ENCODE data around the gene SPATS2.

DNA sequence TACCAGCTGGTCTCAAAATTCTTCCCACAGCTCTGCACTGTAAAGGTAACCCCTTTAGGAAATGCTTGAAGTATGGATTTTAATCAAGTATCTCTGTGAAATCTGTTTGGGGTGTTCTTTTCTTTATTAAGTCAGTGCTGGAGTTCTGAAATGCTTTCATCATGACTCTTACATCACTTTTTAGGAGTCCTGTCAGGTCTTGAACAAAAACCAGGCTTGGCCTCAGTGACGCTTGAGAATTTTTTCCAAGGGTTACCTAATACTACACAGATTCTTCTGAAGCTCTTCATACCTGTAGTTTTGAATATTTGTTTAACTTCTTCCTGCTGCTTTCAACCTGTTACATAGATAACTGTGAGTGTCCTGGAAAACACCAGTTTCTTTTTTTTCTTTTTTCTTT lies 124.6 kb downstream of the SPATS2 start:
- TF ChIP-seq, protein P1, sequence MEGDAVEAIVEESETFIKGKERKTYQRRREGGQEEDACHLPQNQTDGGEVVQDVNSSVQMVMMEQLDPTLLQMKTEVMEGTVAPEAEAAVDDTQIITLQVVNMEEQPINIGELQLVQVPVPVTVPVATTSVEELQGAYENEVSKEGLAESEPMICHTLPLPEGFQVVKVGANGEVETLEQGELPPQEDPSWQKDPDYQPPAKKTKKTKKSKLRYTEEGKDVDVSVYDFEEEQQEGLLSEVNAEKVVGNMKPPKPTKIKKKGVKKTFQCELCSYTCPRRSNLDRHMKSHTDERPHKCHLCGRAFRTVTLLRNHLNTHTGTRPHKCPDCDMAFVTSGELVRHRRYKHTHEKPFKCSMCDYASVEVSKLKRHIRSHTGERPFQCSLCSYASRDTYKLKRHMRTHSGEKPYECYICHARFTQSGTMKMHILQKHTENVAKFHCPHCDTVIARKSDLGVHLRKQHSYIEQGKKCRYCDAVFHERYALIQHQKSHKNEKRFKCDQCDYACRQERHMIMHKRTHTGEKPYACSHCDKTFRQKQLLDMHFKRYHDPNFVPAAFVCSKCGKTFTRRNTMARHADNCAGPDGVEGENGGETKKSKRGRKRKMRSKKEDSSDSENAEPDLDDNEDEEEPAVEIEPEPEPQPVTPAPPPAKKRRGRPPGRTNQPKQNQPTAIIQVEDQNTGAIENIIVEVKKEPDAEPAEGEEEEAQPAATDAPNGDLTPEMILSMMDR (tag by site-specific recombination; IDR thresholded peaks at IDR 0.05) = no peak
- TF ChIP-seq ZNF138 (tag by site-specific recombination; IDR thresholded peaks at IDR 0.05; ENCODE audit: borderline replicate concordance) = no peak
- TF ChIP-seq MYNN (tag by site-specific recombination; IDR thresholded peaks at IDR 0.05; ENCODE audit: borderline replicate concordance) = no peak
- TF ChIP-seq, protein P2, sequence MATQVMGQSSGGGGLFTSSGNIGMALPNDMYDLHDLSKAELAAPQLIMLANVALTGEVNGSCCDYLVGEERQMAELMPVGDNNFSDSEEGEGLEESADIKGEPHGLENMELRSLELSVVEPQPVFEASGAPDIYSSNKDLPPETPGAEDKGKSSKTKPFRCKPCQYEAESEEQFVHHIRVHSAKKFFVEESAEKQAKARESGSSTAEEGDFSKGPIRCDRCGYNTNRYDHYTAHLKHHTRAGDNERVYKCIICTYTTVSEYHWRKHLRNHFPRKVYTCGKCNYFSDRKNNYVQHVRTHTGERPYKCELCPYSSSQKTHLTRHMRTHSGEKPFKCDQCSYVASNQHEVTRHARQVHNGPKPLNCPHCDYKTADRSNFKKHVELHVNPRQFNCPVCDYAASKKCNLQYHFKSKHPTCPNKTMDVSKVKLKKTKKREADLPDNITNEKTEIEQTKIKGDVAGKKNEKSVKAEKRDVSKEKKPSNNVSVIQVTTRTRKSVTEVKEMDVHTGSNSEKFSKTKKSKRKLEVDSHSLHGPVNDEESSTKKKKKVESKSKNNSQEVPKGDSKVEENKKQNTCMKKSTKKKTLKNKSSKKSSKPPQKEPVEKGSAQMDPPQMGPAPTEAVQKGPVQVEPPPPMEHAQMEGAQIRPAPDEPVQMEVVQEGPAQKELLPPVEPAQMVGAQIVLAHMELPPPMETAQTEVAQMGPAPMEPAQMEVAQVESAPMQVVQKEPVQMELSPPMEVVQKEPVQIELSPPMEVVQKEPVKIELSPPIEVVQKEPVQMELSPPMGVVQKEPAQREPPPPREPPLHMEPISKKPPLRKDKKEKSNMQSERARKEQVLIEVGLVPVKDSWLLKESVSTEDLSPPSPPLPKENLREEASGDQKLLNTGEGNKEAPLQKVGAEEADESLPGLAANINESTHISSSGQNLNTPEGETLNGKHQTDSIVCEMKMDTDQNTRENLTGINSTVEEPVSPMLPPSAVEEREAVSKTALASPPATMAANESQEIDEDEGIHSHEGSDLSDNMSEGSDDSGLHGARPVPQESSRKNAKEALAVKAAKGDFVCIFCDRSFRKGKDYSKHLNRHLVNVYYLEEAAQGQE (tag by site-specific recombination; IDR thresholded peaks at IDR 0.05) = no peak
- TF ChIP-seq ZNF311 (tag by site-specific recombination; IDR thresholded peaks at IDR 0.05; ENCODE audit: borderline replicate concordance) = no peak
- no peak for TF ChIP-seq ZFHX2 (tag by site-specific recombination; conservative IDR thresholded peaks at IDR 0.05)
- no peak for TF ChIP-seq HOXA7 (CRISPR knock-in tag; IDR thresholded peaks at IDR 0.05; ENCODE audit: borderline replicate concordance)
- no peak for TF ChIP-seq ZNF214 (tag by site-specific recombination; IDR thresholded peaks at IDR 0.05; ENCODE audit: borderline replicate concordance)
- no peak for TF ChIP-seq SALL2 (tag by site-specific recombination; IDR thresholded peaks at IDR 0.05; ENCODE audit: borderline replicate concordance)
- TF ChIP-seq ZNF10 (tag by site-specific recombination; IDR thresholded peaks at IDR 0.05) = no peak
- no peak for TF ChIP-seq BCL11A (tag by site-specific recombination; IDR thresholded peaks at IDR 0.05; ENCODE audit: low read depth)
- TF ChIP-seq ZNF404 (tag by site-specific recombination; IDR thresholded peaks at IDR 0.05) = no peak
- TF ChIP-seq, protein P3, sequence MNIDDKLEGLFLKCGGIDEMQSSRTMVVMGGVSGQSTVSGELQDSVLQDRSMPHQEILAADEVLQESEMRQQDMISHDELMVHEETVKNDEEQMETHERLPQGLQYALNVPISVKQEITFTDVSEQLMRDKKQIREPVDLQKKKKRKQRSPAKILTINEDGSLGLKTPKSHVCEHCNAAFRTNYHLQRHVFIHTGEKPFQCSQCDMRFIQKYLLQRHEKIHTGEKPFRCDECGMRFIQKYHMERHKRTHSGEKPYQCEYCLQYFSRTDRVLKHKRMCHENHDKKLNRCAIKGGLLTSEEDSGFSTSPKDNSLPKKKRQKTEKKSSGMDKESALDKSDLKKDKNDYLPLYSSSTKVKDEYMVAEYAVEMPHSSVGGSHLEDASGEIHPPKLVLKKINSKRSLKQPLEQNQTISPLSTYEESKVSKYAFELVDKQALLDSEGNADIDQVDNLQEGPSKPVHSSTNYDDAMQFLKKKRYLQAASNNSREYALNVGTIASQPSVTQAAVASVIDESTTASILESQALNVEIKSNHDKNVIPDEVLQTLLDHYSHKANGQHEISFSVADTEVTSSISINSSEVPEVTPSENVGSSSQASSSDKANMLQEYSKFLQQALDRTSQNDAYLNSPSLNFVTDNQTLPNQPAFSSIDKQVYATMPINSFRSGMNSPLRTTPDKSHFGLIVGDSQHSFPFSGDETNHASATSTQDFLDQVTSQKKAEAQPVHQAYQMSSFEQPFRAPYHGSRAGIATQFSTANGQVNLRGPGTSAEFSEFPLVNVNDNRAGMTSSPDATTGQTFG (tag by site-specific recombination; IDR thresholded peaks at IDR 0.05; ENCODE audit: borderline replicate concordance) = no peak
